ENCODE measurements around the gene MMP14.

DNA sequence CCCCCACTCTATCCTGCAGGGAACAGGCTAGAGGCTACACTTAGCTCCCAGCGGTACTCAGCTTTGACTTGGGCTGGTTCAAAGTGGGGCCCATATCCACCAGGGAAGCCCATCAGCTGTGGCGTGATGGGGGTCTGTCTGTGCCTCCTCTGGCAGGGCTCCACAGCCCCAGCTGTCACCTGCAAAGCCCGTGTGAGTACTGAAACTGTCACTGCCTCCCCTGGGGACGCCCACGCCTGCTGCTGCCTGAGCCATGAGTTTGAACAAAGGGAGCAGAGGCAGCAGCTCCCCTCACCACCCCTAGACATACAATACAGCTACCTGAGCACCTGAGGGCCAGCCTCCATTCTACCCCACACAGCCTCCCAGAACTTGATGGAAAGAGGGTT is 51.6 kb downstream of the MMP14 start:
- TF ChIP-seq, protein P1, sequence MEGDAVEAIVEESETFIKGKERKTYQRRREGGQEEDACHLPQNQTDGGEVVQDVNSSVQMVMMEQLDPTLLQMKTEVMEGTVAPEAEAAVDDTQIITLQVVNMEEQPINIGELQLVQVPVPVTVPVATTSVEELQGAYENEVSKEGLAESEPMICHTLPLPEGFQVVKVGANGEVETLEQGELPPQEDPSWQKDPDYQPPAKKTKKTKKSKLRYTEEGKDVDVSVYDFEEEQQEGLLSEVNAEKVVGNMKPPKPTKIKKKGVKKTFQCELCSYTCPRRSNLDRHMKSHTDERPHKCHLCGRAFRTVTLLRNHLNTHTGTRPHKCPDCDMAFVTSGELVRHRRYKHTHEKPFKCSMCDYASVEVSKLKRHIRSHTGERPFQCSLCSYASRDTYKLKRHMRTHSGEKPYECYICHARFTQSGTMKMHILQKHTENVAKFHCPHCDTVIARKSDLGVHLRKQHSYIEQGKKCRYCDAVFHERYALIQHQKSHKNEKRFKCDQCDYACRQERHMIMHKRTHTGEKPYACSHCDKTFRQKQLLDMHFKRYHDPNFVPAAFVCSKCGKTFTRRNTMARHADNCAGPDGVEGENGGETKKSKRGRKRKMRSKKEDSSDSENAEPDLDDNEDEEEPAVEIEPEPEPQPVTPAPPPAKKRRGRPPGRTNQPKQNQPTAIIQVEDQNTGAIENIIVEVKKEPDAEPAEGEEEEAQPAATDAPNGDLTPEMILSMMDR (IDR thresholded peaks at IDR 0.05) = no peak
- no peak for TF ChIP-seq POLR2A (IDR thresholded peaks at IDR 0.05)

Data from sigmoid colon (tissue), 3 donors.